Trophoblast cell (in vitro differentiated cells and primary cell): Measurements from ENCODE around the gene BTLA.
"Not testable (repeated sequence)": the region's sequence is repeated elsewhere in the genome, so short reads cannot be mapped to it uniquely, and the experiment has no call there.

ENCODE experiments used
- DNase-seq, 2 donors: peaks; one replicate each; pipeline ENCODE4 v3.0.0-alpha.2; 2016
- H2AFZ ChIP-seq: 2 replicates; pipeline ENCODE4 v1.6.1; 2013; ENCODE audit warnings: low read length, moderate library complexity, mild to moderate bottlenecking; ENCODE audit not compliant: insufficient read depth, poor library complexity
- H2AK5ac ChIP-seq: 2 replicates; pipeline ENCODE4 v1.6.1; 2013; ENCODE audit warnings: mild to moderate bottlenecking, low read length
- H2BK120ac ChIP-seq: 2 replicates; pipeline ENCODE4 v1.6.1; 2013; ENCODE audit warnings: low read length, mild to moderate bottlenecking, moderate library complexity; ENCODE audit not compliant: insufficient read depth, poor library complexity
- H2BK12ac ChIP-seq: 2 replicates; pipeline ENCODE4 v1.6.1; 2013; ENCODE audit warnings: mild to moderate bottlenecking, low read length, moderate library complexity
- H2BK5ac ChIP-seq: 2 replicates; pipeline ENCODE4 v1.6.1; 2013; ENCODE audit warnings: low read length, low read depth, moderate library complexity, mild to moderate bottlenecking; ENCODE audit not compliant: poor library complexity
- H3K14ac ChIP-seq: 2 replicates; pipeline ENCODE4 v1.6.1; 2013; ENCODE audit warnings: mild to moderate bottlenecking, low read length
- H3K18ac ChIP-seq: 2 replicates; pipeline ENCODE4 v1.6.1; 2013; ENCODE audit warnings: mild to moderate bottlenecking, low read length
- H3K23ac ChIP-seq: 2 replicates; pipeline ENCODE4 v1.6.1; 2013; ENCODE audit warnings: low read length
- H3K27ac ChIP-seq: 2 replicates; pipeline ENCODE4 v1.5.1; 2013; ENCODE audit warnings: low read depth, mild to moderate bottlenecking, inconsistent platforms, low read length, moderate library complexity
- H3K27me3 ChIP-seq: 2 replicates; pipeline ENCODE4 v1.6.1; 2013; ENCODE audit warnings: inconsistent platforms, mild to moderate bottlenecking, low read length, moderate library complexity; ENCODE audit not compliant: insufficient read depth
- H3K36me3 ChIP-seq, 2 experiments: 1 replicate in 1 of 2; 2 replicates in 1 of 2; pipeline ENCODE4 v1.6.1; 2013; ENCODE audit warnings: low read length in 2 of 2, mild to moderate bottlenecking in 2 of 2, moderate library complexity in 1 of 2; ENCODE audit not compliant: insufficient read depth in 2 of 2, control insufficient read depth in 1 of 2
- H3K4ac ChIP-seq: 2 replicates; pipeline ENCODE4 v1.6.1; 2013; ENCODE audit warnings: low read depth, mild to moderate bottlenecking, low read length, moderate library complexity
- H3K4me1 ChIP-seq, 2 experiments: 1 replicate in 1 of 2; 2 replicates in 1 of 2; pipeline ENCODE4 v1.6.1; 2013; ENCODE audit warnings: low read length in 2 of 2, mild to moderate bottlenecking in 2 of 2, moderate library complexity in 1 of 2; ENCODE audit not compliant: insufficient read depth in 2 of 2, control insufficient read depth in 1 of 2
- H3K4me2 ChIP-seq: 2 replicates; pipeline ENCODE4 v1.6.1; 2013; ENCODE audit warnings: inconsistent platforms, mild to moderate bottlenecking, low read length, moderate library complexity
- H3K4me3 ChIP-seq: 2 replicates; pipeline ENCODE4 v1.5.1; 2013; ENCODE audit warnings: mild to moderate bottlenecking, low read depth, low read length, inconsistent platforms
- H3K79me1 ChIP-seq: one replicate; pipeline ENCODE4 v1.6.1; 2013; ENCODE audit warnings: low read length
- H3K79me2 ChIP-seq: 2 replicates; pipeline ENCODE4 v1.6.1; 2013; ENCODE audit warnings: low read length, mild to moderate bottlenecking; ENCODE audit not compliant: control insufficient read depth, insufficient read depth, poor library complexity
- H3K9ac ChIP-seq: 2 replicates; pipeline ENCODE4 v1.6.1; 2013; ENCODE audit warnings: mild to moderate bottlenecking, low read length
- H3K9me3 ChIP-seq: 2 replicates; pipeline ENCODE4 v1.6.1; 2013; ENCODE audit warnings: low read depth, mild to moderate bottlenecking, control low read depth, inconsistent platforms, low read length; ENCODE audit not compliant: insufficient read depth
- H4K12ac ChIP-seq: 2 replicates; pipeline ENCODE4 v1.6.1; 2013; ENCODE audit warnings: low read depth, mild to moderate bottlenecking, low read length, moderate library complexity
- H4K8ac ChIP-seq: 2 replicates; pipeline ENCODE4 v1.6.1; 2013; ENCODE audit warnings: low read depth, mild to moderate bottlenecking, low read length, moderate library complexity
- H4K91ac ChIP-seq: one replicate; pipeline ENCODE4 v1.6.1; 2013; ENCODE audit warnings: low read depth, mild to moderate bottlenecking, low read length, moderate library complexity
- WGBS: extraction: QIAGEN DNeasy Blood & Tissue Kit; methylation state at CpG from one replicate; pipeline ENCODE4 v1.1.7; 2013; ENCODE audit warnings: missing lambda C conversion rate; ENCODE audit not compliant: insufficient read length, insufficient coverage; ENCODE audit errors: extremely low coverage; 5-methylcytosine and 5-hydroxymethylcytosine counted together

Gene BTLA

GRCh38 chr3:112497897-112498548 lies 1.2 kb downstream of the BTLA start:
- no peaks in the 10 kb centered on the region for H3K79me2 ChIP-seq
- no peak overlapping the region for H2BK12ac ChIP-seq
- no peak overlapping the region for H3K23ac ChIP-seq
- no peak overlapping the region for H2BK120ac ChIP-seq
- no peak overlapping the region for H3K18ac ChIP-seq
- H3K14ac ChIP-seq, result no peak overlapping the region
- H2AFZ ChIP-seq, result no peak overlapping the region
- no peaks in the 10 kb centered on the region for H3K36me3 ChIP-seq
- H3K9ac ChIP-seq, result no peak overlapping the region
- H3K27me3 ChIP-seq, result no peaks in the 10 kb centered on the region
- H4K8ac ChIP-seq, result no peak overlapping the region
- no peaks in the 10 kb centered on the region for H3K79me1 ChIP-seq
- H3K4me2 ChIP-seq, result no peak overlapping the region
- no peak overlapping the region for H3K4me3 ChIP-seq
- no peaks in the 10 kb centered on the region for H3K9me3 ChIP-seq
- no peak for DNase-seq
- no peak overlapping the region for H2AK5ac ChIP-seq
- no peak overlapping the region for H4K12ac ChIP-seq
- no CpG with 5 or more reads among the region's 11 CpGs for WGBS
- H3K4ac ChIP-seq, result no peak overlapping the region
- no peaks in the 10 kb centered on the region for H3K4me1 ChIP-seq
- no peak overlapping the region for H2BK5ac ChIP-seq
- H3K27ac ChIP-seq, result no peak overlapping the region
- no peak overlapping the region for H4K91ac ChIP-seq

- Histone ChIP-seq H3K4me2 (no peak overlapping the region), H3K79me2 (no peaks in the 10 kb centered on the region), H3K4me1 (no peaks in the 10 kb centered on the region), H3K79me1 (no peaks in the 10 kb centered on the region), H2AK5ac (no peak overlapping the region), H3K36me3 (no peaks in the 10 kb centered on the region), H3K4ac (no peak overlapping the region), H2BK12ac (no peak overlapping the region), H2BK5ac (no peak overlapping the region), H3K9ac (no peak overlapping the region), H4K12ac (no peak overlapping the region), H3K27me3 (no peaks in the 10 kb centered on the region), H3K27ac (no peak overlapping the region), H3K23ac (no peak overlapping the region), H3K4me3 (no peak overlapping the region), H3K9me3 (no peaks in the 10 kb centered on the region), H4K8ac (no peak overlapping the region), H3K18ac (no peak overlapping the region), H4K91ac (no peak overlapping the region), H2BK120ac (no peak overlapping the region), H3K14ac (no peak overlapping the region), H2AFZ (no peak overlapping the region)
- DNase-seq, result no peak
- no CpG with 5 or more reads among the region's 5 CpGs for WGBS
Measured at GRCh38 chr3:112496366-112497067, 2.8 kb downstream of the BTLA start.

- not testable (repeated sequence) for H4K8ac ChIP-seq, H3K79me2 ChIP-seq, H2BK12ac ChIP-seq, H3K23ac ChIP-seq, H3K18ac ChIP-seq, H3K4me1 ChIP-seq, H2AFZ ChIP-seq, H3K36me3 ChIP-seq, H4K91ac ChIP-seq, H4K12ac ChIP-seq, H3K14ac ChIP-seq, H3K79me1 ChIP-seq, H3K4me2 ChIP-seq, DNase-seq, H3K27me3 ChIP-seq, H3K4ac ChIP-seq, H2BK120ac ChIP-seq, H3K9me3 ChIP-seq, H3K27ac ChIP-seq, H3K9ac ChIP-seq, H2BK5ac ChIP-seq, H2AK5ac ChIP-seq, H3K4me3 ChIP-seq
- WGBS, result no CpG with 5 or more reads among the region's 3 CpGs
Measured at GRCh38 chr3:112494448-112494767, 4.9 kb downstream of the BTLA start.

- Histone ChIP-seq H4K12ac (no peak overlapping the region), H4K8ac (no peak overlapping the region), H3K23ac (no peak overlapping the region), H3K9ac (no peak overlapping the region), H3K27me3 (no peaks in the 10 kb centered on the region), H3K36me3 (no peaks in the 10 kb centered on the region), H3K4ac (no peak overlapping the region), H3K79me2 (no peaks in the 10 kb centered on the region), H3K18ac (no peak overlapping the region), H2AK5ac (no peak overlapping the region), H4K91ac (no peak overlapping the region), H3K79me1 (no peaks in the 10 kb centered on the region), H2BK12ac (no peak overlapping the region), H2BK120ac (no peak overlapping the region), H3K4me1 (no peaks in the 10 kb centered on the region), H3K9me3 (no peaks in the 10 kb centered on the region), H3K27ac (no peak overlapping the region), H3K4me2 (no peak overlapping the region), H3K14ac (no peak overlapping the region), H2AFZ (no peak overlapping the region), H3K4me3 (no peak overlapping the region), H2BK5ac (no peak overlapping the region)
- WGBS, result no CpG with 5 or more reads among the region's 1 CpG
- no peak for DNase-seq
Measured at GRCh38 chr3:112492124-112492523, 7.1 kb downstream of the BTLA start.
